Liver (tissue), 9 donors: ENCODE results near the gene CPNE5. TPM values are rescaled to one million over a fixed set of nuclear protein-coding genes. Genes with fewer than 3 reads are reported as not detected.
"Not testable (repeated sequence)": the region's sequence is repeated elsewhere in the genome, so short reads cannot be mapped to it uniquely, and the experiment has no call there.

Experiments
- DNase-seq: peaks from one replicate; pipeline ENCODE4 v3.0.0-alpha.2; 2017; ENCODE audit warnings: low spot score
- H3K27ac ChIP-seq, 2 donors: one replicate each; pipeline ENCODE4 v1.7.0; 2013; ENCODE audit warnings: inconsistent platforms in 2 of 2, low read length in 2 of 2, control low read depth in 1 of 2, low read depth in 1 of 2, mild to moderate bottlenecking in 1 of 2
- H3K27me3 ChIP-seq, 4 donors: one replicate each; pipeline versions ENCODE4 v1.6.1 to v1.7.0; 2013; ENCODE audit warnings: low read length in 3 of 4, inconsistent platforms in 1 of 4, mild to moderate bottlenecking in 1 of 4, moderate library complexity in 1 of 4; ENCODE audit not compliant: control insufficient read depth in 4 of 4, insufficient read depth in 4 of 4
- H3K36me3 ChIP-seq, 4 donors: one replicate each; pipeline versions ENCODE4 v1.6.1 to v1.7.0; 2013; ENCODE audit warnings: low read length in 3 of 4, mild to moderate bottlenecking in 3 of 4, low read depth in 1 of 4, moderate library complexity in 1 of 4; ENCODE audit not compliant: control insufficient read depth in 4 of 4, insufficient read depth in 3 of 4
- H3K4me1 ChIP-seq, 4 donors: one replicate each; pipeline versions ENCODE4 v1.6.1 to v1.7.0; 2013; ENCODE audit warnings: low read length in 3 of 4, mild to moderate bottlenecking in 3 of 4, moderate library complexity in 1 of 4; ENCODE audit not compliant: control insufficient read depth in 4 of 4, insufficient read depth in 4 of 4
- H3K4me3 ChIP-seq, 3 donors: one replicate each; pipeline versions ENCODE4 v1.6.1 to v1.7.0; 2013; ENCODE audit warnings: low read length in 3 of 3, control low read depth in 1 of 3, low read depth in 1 of 3, mild to moderate bottlenecking in 1 of 3
- H3K9ac ChIP-seq, 2 donors: one replicate each; pipeline ENCODE4 v1.7.0; 2013; ENCODE audit warnings: low read length in 2 of 2, mild to moderate bottlenecking in 2 of 2, moderate library complexity in 2 of 2, control low read depth in 1 of 2, low read depth in 1 of 2
- H3K9me3 ChIP-seq, 4 donors: one replicate each; pipeline versions ENCODE4 v1.6.1 to v1.7.0; 2013; ENCODE audit warnings: low read length in 3 of 4; ENCODE audit not compliant: control insufficient read depth in 4 of 4
- ATF3 ChIP-seq: IDR thresholded peaks from 2 replicates; pipeline ENCODE4 v1.6.1; 2016; ENCODE audit warnings: antibody characterized with exemption
- CTCF ChIP-seq: fragments of 150-350 bp; IDR thresholded peaks from 2 replicates; pipeline ENCODE4 v1.5.1; 2017; ENCODE audit warnings: improper control_type of control experiment, low read depth, low read length; ENCODE audit not compliant: missing input control
- EGR1 ChIP-seq, 2 donors: IDR thresholded peaks; 2 replicates each; pipeline ENCODE4 v1.6.1; 2016 to 2018; ENCODE audit warnings: antibody characterized with exemption in 2 of 2, low read depth in 2 of 2
- FOXA1 ChIP-seq: IDR thresholded peaks from 2 replicates; pipeline ENCODE4 v1.6.1; 2016; ENCODE audit warnings: antibody characterized with exemption
- FOXA2 ChIP-seq: IDR thresholded peaks from 2 replicates; pipeline ENCODE4 v1.6.1; 2016; ENCODE audit warnings: antibody characterized with exemption
- GABPA ChIP-seq, 2 donors: IDR thresholded peaks in 1 of 2; conservative IDR thresholded peaks in 1 of 2; 2 replicates each; pipeline ENCODE4 v1.6.1; 2016; ENCODE audit warnings: antibody characterized with exemption in 2 of 2, mild to moderate bottlenecking in 1 of 2, moderate library complexity in 1 of 2
- HNF4A ChIP-seq, 2 donors: conservative IDR thresholded peaks; 2 replicates each; pipeline ENCODE4 v1.6.1; 2016; ENCODE audit warnings: antibody characterized with exemption in 2 of 2, mild to moderate bottlenecking in 2 of 2
- HNF4G ChIP-seq: IDR thresholded peaks from 2 replicates; pipeline ENCODE4 v1.6.1; 2016; ENCODE audit warnings: antibody characterized with exemption
- JUND ChIP-seq, 2 donors: IDR thresholded peaks; 2 replicates each; pipeline ENCODE4 v1.6.1; 2016; ENCODE audit warnings: antibody characterized with exemption in 2 of 2
- MAX ChIP-seq: IDR thresholded peaks from 2 replicates; pipeline ENCODE4 v1.6.1; 2016; ENCODE audit warnings: antibody characterized with exemption
- NR2F2 ChIP-seq: IDR thresholded peaks from 2 replicates; pipeline ENCODE4 v1.6.1; 2016; ENCODE audit warnings: antibody characterized with exemption
- RAD21 ChIP-seq, 2 donors: IDR thresholded peaks; 2 replicates each; pipeline ENCODE4 v1.6.1; 2016; ENCODE audit warnings: antibody characterized with exemption in 2 of 2, mild to moderate bottlenecking in 2 of 2
- RXRA ChIP-seq, 2 donors: IDR thresholded peaks; 2 replicates each; pipeline ENCODE4 v1.6.1; 2017 to 2018; ENCODE audit warnings: antibody characterized with exemption in 2 of 2, mild to moderate bottlenecking in 1 of 2
- SP1 ChIP-seq: IDR thresholded peaks from 2 replicates; pipeline ENCODE4 v1.6.1; 2018; ENCODE audit warnings: antibody characterized with exemption, mild to moderate bottlenecking
- TAF1 ChIP-seq: conservative IDR thresholded peaks from 2 replicates; pipeline ENCODE4 v1.6.1; 2016; ENCODE audit warnings: antibody characterized with exemption, mild to moderate bottlenecking
- YY1 ChIP-seq: IDR thresholded peaks from 2 replicates; pipeline ENCODE4 v1.6.1; 2016; ENCODE audit warnings: antibody characterized with exemption, mild to moderate bottlenecking
- ZBTB33 ChIP-seq: IDR thresholded peaks from 2 replicates; pipeline ENCODE4 v1.6.1; 2016; ENCODE audit warnings: antibody characterized with exemption
- WGBS: extraction: QIAGEN DNeasy Blood & Tissue Kit; methylation state at CpG from one replicate; pipeline ENCODE4 v1.1.7; 2013; 5-methylcytosine and 5-hydroxymethylcytosine counted together
- polyA plus RNA-seq, 2 donors: library from polyadenylated mRNA; stranded (reverse) in 1 of 2; unstranded in 1 of 2; fragments of 200-250 nt in 1 of 2; fragments of >200 nt in 1 of 2; fragmentation: Nextera tagmentation in 1 of 2; extraction: Ambion mirVana in 1 of 2; gene quantifications; one replicate each; pipeline versions ENCODE4 v1.2.1 to v1.2.3, GENCODE V29; 2013 to 2015
- total RNA-seq, 2 donors: library from RNA; depleted of rRNA; stranded (reverse); fragments of >200 nt; gene quantifications; one replicate each; pipeline ENCODE4 v1.2.3, GENCODE V29; 2014
- TF ChIP-seq, protein P1 (sequence below): IDR thresholded peaks from 2 replicates; pipeline ENCODE4 v1.6.1; 2016; ENCODE audit warnings: antibody characterized with exemption, mild to moderate bottlenecking
- donor health status: healthy.
- donor health status: healthy.
- donor health status: healthy.
- donor health status: healthy.
- donor health status: healthy.

Gene CPNE5
- total and polyA plus RNA-seq, 4 donors = 0.24 to 1.1 (median 0.44) TPM

DNA sequence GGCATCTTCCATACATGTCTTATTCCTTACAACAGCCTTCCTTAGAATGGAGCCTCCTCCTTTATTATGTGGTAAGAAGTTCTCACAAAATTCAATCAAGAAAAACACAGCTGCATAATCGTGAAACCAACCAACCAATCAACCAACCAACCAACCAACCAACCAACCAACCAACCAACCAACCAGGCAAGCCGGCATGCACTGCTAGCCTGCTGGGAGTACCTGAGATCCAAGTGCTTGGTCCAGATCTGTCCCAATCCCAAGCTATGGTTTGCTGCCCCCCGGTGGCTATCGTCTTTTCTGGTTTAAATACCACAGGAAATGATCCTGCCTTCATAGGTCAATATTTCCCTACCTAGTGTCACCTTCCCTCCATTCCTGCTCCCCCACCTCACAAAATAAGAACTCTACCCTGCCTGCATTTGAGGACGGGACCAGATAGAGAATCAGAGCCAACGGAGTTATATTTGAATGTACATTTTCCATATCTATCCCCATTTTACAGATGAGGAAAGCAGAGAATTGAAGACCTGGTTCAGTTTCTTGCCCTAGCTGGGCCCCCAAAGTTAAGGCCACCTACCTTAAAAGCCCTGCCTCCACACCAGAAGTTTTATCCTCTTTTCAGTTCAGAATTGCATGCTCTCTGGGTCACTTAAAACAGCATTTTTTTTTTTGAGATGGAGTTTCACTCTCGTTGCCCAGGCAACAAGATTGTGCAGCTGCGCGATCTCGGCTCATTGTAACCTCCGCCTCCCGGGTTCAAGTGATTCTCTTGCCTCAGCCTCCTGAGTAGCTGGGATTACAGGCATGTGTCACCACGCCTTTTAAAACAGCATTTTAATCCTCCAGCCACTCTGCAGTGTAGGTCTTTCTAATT lies 114.5 kb downstream of the CPNE5 start:
- Histone ChIP-seq H3K27me3 (no peaks in the 10 kb centered on the region), H3K9me3 (no peaks in the 10 kb centered on the region), H3K4me3 (no peak overlapping the region), H3K36me3 (no peaks in the 10 kb centered on the region), H3K9ac (no peak overlapping the region), H3K4me1 (no peaks in the 10 kb centered on the region), H3K27ac (no peak overlapping the region)
- 53% methylated on average over 13 of the region's 13 CpGs for WGBS
- TF ChIP-seq JUND (IDR thresholded peaks at IDR 0.05) (no peak), ZBTB33 (no peak), GABPA (IDR thresholded peaks at IDR 0.05 in 1 of 2, conservative IDR thresholded peaks at IDR 0.05 in 1 of 2) (no peak), FOXA2 (no peak), EGR1 (IDR thresholded peaks at IDR 0.05; ENCODE audit: low read depth in 2 of 2) (no peak), NR2F2 (no peak), ATF3 (no peak), SP1 (no peak), MAX (no peak), FOXA1 (no peak), RAD21 (IDR thresholded peaks at IDR 0.05) (peak; percentile 91 to 94), HNF4A (conservative IDR thresholded peaks at IDR 0.05) (peak in 1 of 2 donors; percentile 32), YY1 (no peak), TAF1 (no peak), HNF4G (no peak), RXRA (IDR thresholded peaks at IDR 0.05) (peak in 1 of 2 donors; percentile 15), CTCF (peak; percentile 75)
- TF ChIP-seq, protein P1, sequence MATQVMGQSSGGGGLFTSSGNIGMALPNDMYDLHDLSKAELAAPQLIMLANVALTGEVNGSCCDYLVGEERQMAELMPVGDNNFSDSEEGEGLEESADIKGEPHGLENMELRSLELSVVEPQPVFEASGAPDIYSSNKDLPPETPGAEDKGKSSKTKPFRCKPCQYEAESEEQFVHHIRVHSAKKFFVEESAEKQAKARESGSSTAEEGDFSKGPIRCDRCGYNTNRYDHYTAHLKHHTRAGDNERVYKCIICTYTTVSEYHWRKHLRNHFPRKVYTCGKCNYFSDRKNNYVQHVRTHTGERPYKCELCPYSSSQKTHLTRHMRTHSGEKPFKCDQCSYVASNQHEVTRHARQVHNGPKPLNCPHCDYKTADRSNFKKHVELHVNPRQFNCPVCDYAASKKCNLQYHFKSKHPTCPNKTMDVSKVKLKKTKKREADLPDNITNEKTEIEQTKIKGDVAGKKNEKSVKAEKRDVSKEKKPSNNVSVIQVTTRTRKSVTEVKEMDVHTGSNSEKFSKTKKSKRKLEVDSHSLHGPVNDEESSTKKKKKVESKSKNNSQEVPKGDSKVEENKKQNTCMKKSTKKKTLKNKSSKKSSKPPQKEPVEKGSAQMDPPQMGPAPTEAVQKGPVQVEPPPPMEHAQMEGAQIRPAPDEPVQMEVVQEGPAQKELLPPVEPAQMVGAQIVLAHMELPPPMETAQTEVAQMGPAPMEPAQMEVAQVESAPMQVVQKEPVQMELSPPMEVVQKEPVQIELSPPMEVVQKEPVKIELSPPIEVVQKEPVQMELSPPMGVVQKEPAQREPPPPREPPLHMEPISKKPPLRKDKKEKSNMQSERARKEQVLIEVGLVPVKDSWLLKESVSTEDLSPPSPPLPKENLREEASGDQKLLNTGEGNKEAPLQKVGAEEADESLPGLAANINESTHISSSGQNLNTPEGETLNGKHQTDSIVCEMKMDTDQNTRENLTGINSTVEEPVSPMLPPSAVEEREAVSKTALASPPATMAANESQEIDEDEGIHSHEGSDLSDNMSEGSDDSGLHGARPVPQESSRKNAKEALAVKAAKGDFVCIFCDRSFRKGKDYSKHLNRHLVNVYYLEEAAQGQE = no peak
- peak; percentile 71 for DNase-seq

DNA sequence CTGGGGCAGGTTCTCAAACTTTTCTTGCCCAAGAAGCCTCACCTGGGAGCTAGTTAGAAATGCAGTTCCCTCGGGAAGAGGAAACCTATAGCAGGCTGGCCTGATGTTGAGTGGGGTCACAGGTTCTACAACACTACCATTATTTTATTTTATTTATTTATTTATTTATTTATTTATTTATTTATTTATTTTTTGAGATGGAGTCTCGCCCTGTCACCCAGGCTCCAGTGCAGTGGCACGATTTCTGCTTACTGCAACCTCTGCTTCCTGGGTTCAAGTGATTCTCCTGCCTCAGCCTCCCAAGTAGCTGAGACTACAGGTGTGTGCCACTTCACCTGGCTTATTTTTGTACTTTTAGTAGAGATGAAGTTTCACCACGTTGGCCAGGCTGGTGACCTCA lies 115.3 kb downstream of the CPNE5 start:
- not testable (repeated sequence) for H3K4me3 ChIP-seq, H3K9ac ChIP-seq, DNase-seq, H3K4me1 ChIP-seq, H3K36me3 ChIP-seq, H3K27ac ChIP-seq, H3K27me3 ChIP-seq, H3K9me3 ChIP-seq
- WGBS = 92% methylated on average over 4 of the region's 4 CpGs
